Lower leg skin (tissue), 4 donors: ENCODE results near the gene CCDC69. TPM values are rescaled to one million over a fixed set of nuclear protein-coding genes. Genes with fewer than 3 reads are reported as not detected.

ENCODE experiments used
- DNase-seq, 2 donors: peaks; one replicate each; pipeline ENCODE4 v3.0.0-alpha.2; 2019; ENCODE audit warnings: low spot score in 2 of 2
- H3K4me3 ChIP-seq: fragments of 200-600 bp; sonication (generic); 2 replicates; pipeline ENCODE4 v1.5.1; 2017; ENCODE audit warnings: mild to moderate bottlenecking, low read depth; ENCODE audit not compliant: poor library complexity, severe bottlenecking
- CTCF ChIP-seq, 3 donors: fragments of 450-650 bp; IDR thresholded peaks; one replicate each; pipeline ENCODE4 v1.5.1; 2016; ENCODE audit warnings: antibody characterized with exemption in 3 of 3, mild to moderate bottlenecking in 3 of 3, moderate library complexity in 2 of 3
- POLR2A ChIP-seq, 2 donors: fragments of 450-650 bp; IDR thresholded peaks; one replicate each; pipeline ENCODE4 v1.6.1; 2016 to 2017; ENCODE audit warnings: antibody characterized with exemption in 2 of 2, mild to moderate bottlenecking in 1 of 2, moderate library complexity in 1 of 2
- WGBS, 2 donors: methylation state at CpG; one replicate each; pipeline ENCODE4 v1.1.5; 2018; 5-methylcytosine and 5-hydroxymethylcytosine counted together
- intact Hi-C: fragments of 100-400 bp; cut with DNase I; formaldehyde crosslinking; loops from one replicate; pipeline ENCODE4 v1.15.0; 2023; ENCODE audit warnings: low total_unique reads
- total RNA-seq, 4 donors: library from RNA; depleted of rRNA; stranded (reverse); fragments of >200 nt; gene quantifications; one replicate each; pipeline ENCODE4 v1.1.0, GENCODE V29; 2016

Gene CCDC69
- total RNA-seq, 4 donors from 2014 or later: 21.4 to 33.3 (median 24.2) TPM

DNA sequence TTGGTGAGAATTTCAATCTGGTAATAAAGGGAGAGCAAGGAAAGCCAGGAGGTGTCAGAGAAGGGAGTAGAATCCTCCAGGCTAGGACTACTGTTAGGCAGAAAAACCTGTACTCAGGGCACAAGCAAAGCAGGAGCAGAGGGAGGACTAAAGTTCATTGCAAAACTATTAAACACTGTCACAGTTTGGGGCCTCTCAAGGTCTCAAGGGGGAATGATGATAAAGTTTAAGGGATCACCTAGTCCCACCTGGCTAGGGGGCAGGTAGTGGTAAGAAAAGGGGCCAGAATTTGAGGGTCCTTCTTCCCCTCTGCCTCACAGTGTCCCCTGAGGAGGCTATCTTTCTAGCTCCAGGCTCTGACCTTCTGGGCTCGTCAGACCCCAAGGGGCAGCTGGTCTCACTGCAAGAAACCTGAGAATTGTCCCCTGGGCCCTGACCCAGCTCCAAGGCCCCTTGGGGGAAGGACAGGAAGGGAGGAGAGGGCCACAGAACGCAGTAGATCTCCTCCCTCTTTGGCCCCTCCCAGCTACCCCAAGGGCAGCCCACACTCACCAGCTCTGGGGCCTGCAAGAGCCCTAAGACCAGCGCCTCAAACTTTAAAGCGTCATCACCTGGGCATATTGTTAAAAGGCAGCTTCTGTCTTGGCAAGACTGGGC is 974 bp downstream of the CCDC69 start:
- no peak overlapping the region for H3K4me3 ChIP-seq
- WGBS, 2 donors: 28 to 34% methylated on average over 3 to 4 of the region's 4 CpGs
- peak in 1 of 2 donors; percentile 28 for DNase-seq
- no peak for TF ChIP-seq POLR2A (IDR thresholded peaks at IDR 0.05)
- TF ChIP-seq CTCF (IDR thresholded peaks at IDR 0.05): no peak
- intact Hi-C loops: no loop called here

DNA sequence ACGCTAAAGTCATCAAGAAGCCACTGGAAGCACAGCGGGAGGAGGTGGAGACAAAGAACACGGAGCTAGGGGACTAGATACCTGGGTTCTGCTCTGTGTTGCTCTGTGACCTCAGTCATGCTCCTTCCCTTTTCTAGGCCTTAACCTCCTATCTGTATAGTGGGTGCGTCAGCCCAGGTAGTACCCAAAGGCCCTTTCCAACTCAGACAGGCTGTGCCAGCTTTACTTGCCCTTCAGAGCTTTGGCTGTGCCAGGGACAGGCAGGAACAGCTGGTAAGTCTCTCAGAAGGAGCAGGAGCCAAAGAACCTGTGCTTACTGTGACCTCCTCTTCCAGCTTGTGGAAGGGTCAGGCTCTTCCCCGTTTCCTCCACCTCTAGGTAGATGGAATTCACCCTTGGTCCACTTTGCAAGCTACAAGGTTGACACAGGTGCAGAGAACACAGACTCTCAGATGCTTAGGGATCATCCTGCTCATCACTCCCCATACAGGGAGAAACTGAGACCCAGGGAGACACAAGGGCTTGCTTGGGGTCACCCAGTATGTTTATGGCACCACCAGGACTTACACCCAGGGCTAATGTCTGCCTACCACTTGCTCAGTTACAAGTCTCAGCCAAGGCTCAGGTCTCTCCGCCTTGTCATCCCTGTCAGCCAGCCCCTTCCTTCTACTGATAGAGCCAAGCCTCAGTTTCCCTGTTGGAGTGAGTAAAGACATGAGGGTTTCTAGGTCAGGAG is 1.7 kb downstream of the CCDC69 start:
- 77% methylated on average over 6 of the region's 6 CpGs for WGBS, 2 donors
- no peak for DNase-seq
- no peak overlapping the region for H3K4me3 ChIP-seq
- intact Hi-C loops: no loop called here
- TF ChIP-seq CTCF (IDR thresholded peaks at IDR 0.05) (no peak), POLR2A (IDR thresholded peaks at IDR 0.05) (no peak)

DNA sequence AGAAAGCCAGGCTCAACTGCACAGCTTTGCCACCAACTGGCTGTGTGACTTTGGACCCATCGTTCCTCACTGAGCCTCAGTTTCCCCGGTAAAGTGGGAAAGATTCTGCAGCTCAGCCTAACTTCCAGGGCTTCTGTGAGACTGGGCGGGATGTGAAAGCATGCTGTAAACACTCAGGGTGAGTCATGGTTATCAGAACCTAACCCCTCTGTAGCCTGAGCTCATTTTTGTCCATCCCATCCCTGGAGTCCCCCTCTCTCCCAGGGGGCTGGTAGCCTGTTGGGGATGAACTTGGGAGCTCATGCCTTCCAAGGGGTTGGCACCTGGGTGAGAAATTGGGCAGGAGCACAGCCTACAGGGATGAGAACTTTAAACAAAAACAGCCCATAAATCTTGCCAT is 2.3 kb downstream of the CCDC69 start:
- intact Hi-C loops: no loop called here
- DNase-seq: no peak
- no peak for TF ChIP-seq POLR2A (IDR thresholded peaks at IDR 0.05)
- no peak for TF ChIP-seq CTCF (IDR thresholded peaks at IDR 0.05)
- H3K4me3 ChIP-seq: no peak overlapping the region
- WGBS, 2 donors: 62 to 84% methylated on average over 3 of the region's 3 CpGs

DNA sequence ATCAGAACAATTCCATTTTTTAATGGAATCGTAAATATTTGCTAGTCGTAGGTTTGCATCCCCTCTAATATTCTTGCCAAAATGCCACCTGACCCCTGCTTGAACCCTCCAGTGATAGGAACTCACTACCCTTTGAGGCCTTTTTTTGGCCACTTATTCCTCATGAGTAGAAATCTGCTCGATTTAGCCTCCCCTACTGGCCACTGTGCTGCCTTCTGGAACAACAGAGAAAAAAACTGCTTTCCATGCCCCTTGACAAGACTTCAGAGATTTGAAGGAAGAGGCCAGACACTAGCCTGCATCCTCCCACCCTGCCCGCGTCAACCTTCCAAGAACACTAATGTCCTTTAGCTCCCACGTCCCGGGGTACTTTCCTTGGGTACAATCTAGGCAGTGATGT is 4.1 kb downstream of the CCDC69 start:
- no peak for DNase-seq
- no peak overlapping the region for H3K4me3 ChIP-seq
- intact Hi-C loops: no loop called here
- TF ChIP-seq POLR2A (IDR thresholded peaks at IDR 0.05) (no peak), CTCF (IDR thresholded peaks at IDR 0.05) (no peak)
- 84 to 87% methylated on average over 7 of the region's 7 CpGs for WGBS, 2 donors

- H3K4me3 ChIP-seq: no peak overlapping the region
- intact Hi-C loops: no loop called here
- TF ChIP-seq POLR2A (IDR thresholded peaks at IDR 0.05) (no peak), CTCF (IDR thresholded peaks at IDR 0.05) (no peak)
- WGBS, 2 donors: 90 to 92% methylated on average over 9 of the region's 9 CpGs
- DNase-seq: no peak
Measured at GRCh38 chr5:151219138-151219537, 4.8 kb downstream of the CCDC69 start.
